ENCODE data around the gene REL.

The REL gene

GRCh38 chr2:60881047-60881932, at the start of gene REL:
TSS of gene REL (plus strand) at chr2:60881574. CDS start at chr2:60881841, 267 bp downstream.
- no peak for TF ChIP-seq CTCF (conservative IDR thresholded peaks at IDR 0.05; ENCODE audit: low read depth, low read length)
- peak; percentile 61 for DNase-seq (ENCODE audit: low read depth)
- peak within 1 kb of the TSS; percentile 77 for H3K4me3 ChIP-seq (ENCODE audit: low read length)

- H3K4me3 ChIP-seq (ENCODE audit: low read length), result no peak overlapping the region
- DNase-seq (ENCODE audit: low read depth), result no peak
- no peak for TF ChIP-seq CTCF (conservative IDR thresholded peaks at IDR 0.05; ENCODE audit: low read depth, low read length)
These were observed 49.5 kb upstream of the REL start for GRCh38 chr2:60831921-60832320.

- no peak overlapping the region for H3K4me3 ChIP-seq (ENCODE audit: low read length)
- TF ChIP-seq CTCF (conservative IDR thresholded peaks at IDR 0.05; ENCODE audit: low read depth, low read length), result no peak
- no peak for DNase-seq (ENCODE audit: low read depth)
These were observed 48.8 kb upstream of the REL start for GRCh38 chr2:60832621-60833020.

- no peak for TF ChIP-seq CTCF (conservative IDR thresholded peaks at IDR 0.05; ENCODE audit: low read depth, low read length)
- no peak overlapping the region for H3K4me3 ChIP-seq (ENCODE audit: low read length)
- no peak for DNase-seq (ENCODE audit: low read depth)
These were observed 47.1 kb upstream of the REL start for GRCh38 chr2:60834270-60834717.

GRCh38 chr2:60836491-60836890, 44.9 kb upstream of the REL start:
- no peak for DNase-seq (ENCODE audit: low read depth)
- no peak for TF ChIP-seq CTCF (conservative IDR thresholded peaks at IDR 0.05; ENCODE audit: low read depth, low read length)
- H3K4me3 ChIP-seq (ENCODE audit: low read length), result no peak overlapping the region

GRCh38 chr2:60837123-60837522, 44.3 kb upstream of the REL start:
- no peak for TF ChIP-seq CTCF (conservative IDR thresholded peaks at IDR 0.05; ENCODE audit: low read depth, low read length)
- DNase-seq (ENCODE audit: low read depth), result no peak

GRCh38 chr2:60838481-60838880, 42.9 kb upstream of the REL start:
- no peak overlapping the region for H3K4me3 ChIP-seq (ENCODE audit: low read length)
- no peak for TF ChIP-seq CTCF (conservative IDR thresholded peaks at IDR 0.05; ENCODE audit: low read depth, low read length)
- DNase-seq (ENCODE audit: low read depth), result no peak

More at GRCh38 chr2:60837123-60837522, 44.3 kb upstream of the REL start:
- no peak overlapping the region for H3K4me3 ChIP-seq (ENCODE audit: low read length)
